Neural progenitor cell (in vitro differentiated cells): ENCODE results near the gene LRRC49.

Experiments used
- EZH2 ChIP-seq: fragments of 200-600 bp; sonication (generic); IDR thresholded peaks from 2 replicates; pipeline ENCODE4 v1.6.1; 2017; ENCODE audit warnings: antibody characterized with exemption, mild to moderate bottlenecking, moderate library complexity
- TF ChIP-seq, protein P1 (sequence below): fragments of 200-600 bp; sonication (generic); IDR thresholded peaks from 2 replicates; pipeline ENCODE4 v1.5.1; 2017; ENCODE audit warnings: antibody characterized with exemption, mild to moderate bottlenecking

DNA sequence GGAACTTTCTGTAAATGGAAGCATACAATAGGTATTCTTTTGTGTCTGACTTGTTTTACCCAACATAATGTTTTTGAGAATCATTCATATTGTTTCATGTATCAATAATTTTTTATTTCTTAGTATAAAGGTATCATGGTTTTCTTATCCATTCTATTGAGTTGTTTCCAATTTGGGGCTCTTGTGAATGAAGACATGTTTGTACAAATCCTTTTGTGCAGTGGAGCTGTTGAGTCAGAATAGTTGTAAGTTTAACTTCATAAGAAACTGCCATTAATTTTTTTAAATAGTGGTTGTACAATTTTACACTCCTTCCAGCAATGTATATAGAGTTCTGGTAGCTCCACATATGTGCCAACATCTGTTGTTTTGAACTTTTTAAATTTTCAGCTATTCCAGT lies 163.5 kb downstream of the LRRC49 start:
- TF ChIP-seq EZH2: no peak
- TF ChIP-seq, protein P1, sequence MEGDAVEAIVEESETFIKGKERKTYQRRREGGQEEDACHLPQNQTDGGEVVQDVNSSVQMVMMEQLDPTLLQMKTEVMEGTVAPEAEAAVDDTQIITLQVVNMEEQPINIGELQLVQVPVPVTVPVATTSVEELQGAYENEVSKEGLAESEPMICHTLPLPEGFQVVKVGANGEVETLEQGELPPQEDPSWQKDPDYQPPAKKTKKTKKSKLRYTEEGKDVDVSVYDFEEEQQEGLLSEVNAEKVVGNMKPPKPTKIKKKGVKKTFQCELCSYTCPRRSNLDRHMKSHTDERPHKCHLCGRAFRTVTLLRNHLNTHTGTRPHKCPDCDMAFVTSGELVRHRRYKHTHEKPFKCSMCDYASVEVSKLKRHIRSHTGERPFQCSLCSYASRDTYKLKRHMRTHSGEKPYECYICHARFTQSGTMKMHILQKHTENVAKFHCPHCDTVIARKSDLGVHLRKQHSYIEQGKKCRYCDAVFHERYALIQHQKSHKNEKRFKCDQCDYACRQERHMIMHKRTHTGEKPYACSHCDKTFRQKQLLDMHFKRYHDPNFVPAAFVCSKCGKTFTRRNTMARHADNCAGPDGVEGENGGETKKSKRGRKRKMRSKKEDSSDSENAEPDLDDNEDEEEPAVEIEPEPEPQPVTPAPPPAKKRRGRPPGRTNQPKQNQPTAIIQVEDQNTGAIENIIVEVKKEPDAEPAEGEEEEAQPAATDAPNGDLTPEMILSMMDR: no peak
